Peyer's patch (tissue), 4 donors: Measurements from ENCODE around the gene KIF12.

ENCODE experiments used
- CTCF ChIP-seq, 6 experiments: fragments of 450-650 bp in 4 of 6; fragments of 200-600 bp in 2 of 6; sonication (generic) in 1 of 6; IDR thresholded peaks; one replicate each; pipeline ENCODE4 v1.5.1; 2017 to 2019; ENCODE audit warnings: antibody characterized with exemption in 6 of 6, mild to moderate bottlenecking in 3 of 6, moderate library complexity in 1 of 6
- POLR2A ChIP-seq, 2 donors: fragments of 450-650 bp; IDR thresholded peaks; one replicate each; pipeline ENCODE4 v1.5.1; 2017; ENCODE audit warnings: antibody characterized with exemption in 2 of 2, mild to moderate bottlenecking in 2 of 2, moderate library complexity in 2 of 2

GRCh38 chr9:114140850-114141249 is 41.8 kb upstream of the KIF12 start:
- TF ChIP-seq CTCF (IDR thresholded peaks at IDR 0.05) (no peak), POLR2A (IDR thresholded peaks at IDR 0.05) (no peak)
